Stimulated activated CD4-positive, alpha-beta T cell treated with anti-CD3 and anti-CD28 coated beads, Interleukin-12 subunit alpha, Interleukin-12 subunit beta, amount 100 ng/mL, for 4 hours (primary cell): Measurements from ENCODE around the gene ZNF211.

Experiments used
- DNase-seq: peaks from one replicate; pipeline ENCODE4 v3.0.0-alpha.2; 2020

ZNF211 gene

GRCh38 chr19:57656346-57656745 lies 23.4 kb downstream of the ZNF211 start:
- DNase-seq = no peak

GRCh38 chr19:57664269-57665127 lies 31.5 kb downstream of the ZNF211 start:
- no peak for DNase-seq

- no peak for DNase-seq
Measured at GRCh38 chr19:57665261-57665806, 32.4 kb downstream of the ZNF211 start.

DNA sequence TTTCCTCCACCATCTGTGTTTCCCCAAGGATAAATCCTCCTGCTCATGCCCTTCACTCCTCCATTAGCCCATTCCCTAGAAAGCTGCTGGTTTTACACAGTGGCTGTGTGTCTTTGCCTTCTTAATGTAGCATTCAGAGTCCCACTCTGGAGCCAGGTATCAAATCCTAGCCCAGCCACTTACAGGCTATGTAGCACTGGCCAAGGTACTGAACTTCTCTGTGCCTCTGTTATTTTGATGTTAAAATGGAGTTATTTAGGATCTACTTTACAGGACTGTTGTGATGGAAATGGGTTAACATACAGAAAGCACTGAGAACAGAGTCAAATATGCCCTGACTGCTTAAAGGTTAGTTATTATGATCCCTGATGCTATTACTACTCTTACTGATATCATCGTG lies 34.3 kb downstream of the ZNF211 start:
- no peak for DNase-seq

- no peak for DNase-seq
Measured at GRCh38 chr19:57668635-57669034, 35.7 kb downstream of the ZNF211 start, which contains the start of gene ZSCAN4. Gene ZSCAN4, plus strand, starts transcription at chr19:57668935. Its CDS starts 7,211 bp downstream, at chr19:57676146.

- no peak for DNase-seq
Measured at GRCh38 chr19:57671124-57671895, 38.3 kb downstream of the ZNF211 start.

GRCh38 chr19:57672466-57672865 lies 39.5 kb downstream of the ZNF211 start:
- no peak for DNase-seq

GRCh38 chr19:57675881-57676280 lies 42.9 kb downstream of the ZNF211 start:
- DNase-seq = no peak

- DNase-seq = no peak
Measured at GRCh38 chr19:57682226-57682766, 49.3 kb downstream of the ZNF211 start.

GRCh38 chr19:57686727-57687126 lies 53.8 kb downstream of the ZNF211 start:
- DNase-seq = no peak

- no peak for DNase-seq
Measured at GRCh38 chr19:57687363-57688010, 54.5 kb downstream of the ZNF211 start.

- no peak for DNase-seq
Measured at GRCh38 chr19:57688011-57688763, 55.2 kb downstream of the ZNF211 start.

GRCh38 chr19:57689750-57690149 lies 56.8 kb downstream of the ZNF211 start:
- DNase-seq = no peak
